Measurements from ENCODE around the gene NPB.

DNA sequence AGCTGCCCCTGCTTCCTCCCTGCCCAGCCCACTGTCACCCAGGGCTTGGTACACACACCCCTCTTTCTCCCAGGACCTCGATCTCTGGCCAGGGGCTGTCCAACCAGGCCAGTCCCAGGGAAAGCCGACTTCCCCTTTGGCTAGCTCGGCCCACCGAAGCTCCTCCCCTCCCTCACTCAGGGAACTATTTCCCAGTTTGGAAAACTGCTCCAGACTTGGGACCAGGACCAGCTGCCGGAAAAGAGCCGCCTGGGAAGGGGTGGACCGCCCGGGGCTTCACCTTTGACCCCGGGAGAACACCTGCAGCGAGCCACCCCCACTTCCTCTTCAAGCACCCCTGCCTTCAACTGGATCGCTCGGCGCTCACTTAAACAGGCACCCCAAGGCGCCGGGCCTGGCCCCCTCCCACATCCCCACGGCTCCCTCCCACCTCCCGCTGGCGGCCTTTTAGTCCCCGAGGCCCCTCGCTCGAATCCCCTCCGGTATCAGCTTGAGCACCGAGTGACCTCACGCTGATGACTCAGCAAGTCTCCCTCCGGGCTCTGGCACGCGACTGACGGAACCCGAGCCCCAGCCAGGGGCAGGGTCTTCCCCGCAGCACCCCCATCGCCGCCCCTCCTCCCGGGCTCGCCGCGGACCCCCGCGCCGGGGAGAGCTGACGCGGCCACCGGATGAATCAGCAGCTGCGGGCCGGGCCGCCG is 24.6 kb downstream of the NPB start:
- TF ChIP-seq, protein P1, sequence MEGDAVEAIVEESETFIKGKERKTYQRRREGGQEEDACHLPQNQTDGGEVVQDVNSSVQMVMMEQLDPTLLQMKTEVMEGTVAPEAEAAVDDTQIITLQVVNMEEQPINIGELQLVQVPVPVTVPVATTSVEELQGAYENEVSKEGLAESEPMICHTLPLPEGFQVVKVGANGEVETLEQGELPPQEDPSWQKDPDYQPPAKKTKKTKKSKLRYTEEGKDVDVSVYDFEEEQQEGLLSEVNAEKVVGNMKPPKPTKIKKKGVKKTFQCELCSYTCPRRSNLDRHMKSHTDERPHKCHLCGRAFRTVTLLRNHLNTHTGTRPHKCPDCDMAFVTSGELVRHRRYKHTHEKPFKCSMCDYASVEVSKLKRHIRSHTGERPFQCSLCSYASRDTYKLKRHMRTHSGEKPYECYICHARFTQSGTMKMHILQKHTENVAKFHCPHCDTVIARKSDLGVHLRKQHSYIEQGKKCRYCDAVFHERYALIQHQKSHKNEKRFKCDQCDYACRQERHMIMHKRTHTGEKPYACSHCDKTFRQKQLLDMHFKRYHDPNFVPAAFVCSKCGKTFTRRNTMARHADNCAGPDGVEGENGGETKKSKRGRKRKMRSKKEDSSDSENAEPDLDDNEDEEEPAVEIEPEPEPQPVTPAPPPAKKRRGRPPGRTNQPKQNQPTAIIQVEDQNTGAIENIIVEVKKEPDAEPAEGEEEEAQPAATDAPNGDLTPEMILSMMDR (IDR thresholded peaks at IDR 0.05; ENCODE audit: low read depth, low read length, missing input control), result no peak
- TF ChIP-seq, protein P2, sequence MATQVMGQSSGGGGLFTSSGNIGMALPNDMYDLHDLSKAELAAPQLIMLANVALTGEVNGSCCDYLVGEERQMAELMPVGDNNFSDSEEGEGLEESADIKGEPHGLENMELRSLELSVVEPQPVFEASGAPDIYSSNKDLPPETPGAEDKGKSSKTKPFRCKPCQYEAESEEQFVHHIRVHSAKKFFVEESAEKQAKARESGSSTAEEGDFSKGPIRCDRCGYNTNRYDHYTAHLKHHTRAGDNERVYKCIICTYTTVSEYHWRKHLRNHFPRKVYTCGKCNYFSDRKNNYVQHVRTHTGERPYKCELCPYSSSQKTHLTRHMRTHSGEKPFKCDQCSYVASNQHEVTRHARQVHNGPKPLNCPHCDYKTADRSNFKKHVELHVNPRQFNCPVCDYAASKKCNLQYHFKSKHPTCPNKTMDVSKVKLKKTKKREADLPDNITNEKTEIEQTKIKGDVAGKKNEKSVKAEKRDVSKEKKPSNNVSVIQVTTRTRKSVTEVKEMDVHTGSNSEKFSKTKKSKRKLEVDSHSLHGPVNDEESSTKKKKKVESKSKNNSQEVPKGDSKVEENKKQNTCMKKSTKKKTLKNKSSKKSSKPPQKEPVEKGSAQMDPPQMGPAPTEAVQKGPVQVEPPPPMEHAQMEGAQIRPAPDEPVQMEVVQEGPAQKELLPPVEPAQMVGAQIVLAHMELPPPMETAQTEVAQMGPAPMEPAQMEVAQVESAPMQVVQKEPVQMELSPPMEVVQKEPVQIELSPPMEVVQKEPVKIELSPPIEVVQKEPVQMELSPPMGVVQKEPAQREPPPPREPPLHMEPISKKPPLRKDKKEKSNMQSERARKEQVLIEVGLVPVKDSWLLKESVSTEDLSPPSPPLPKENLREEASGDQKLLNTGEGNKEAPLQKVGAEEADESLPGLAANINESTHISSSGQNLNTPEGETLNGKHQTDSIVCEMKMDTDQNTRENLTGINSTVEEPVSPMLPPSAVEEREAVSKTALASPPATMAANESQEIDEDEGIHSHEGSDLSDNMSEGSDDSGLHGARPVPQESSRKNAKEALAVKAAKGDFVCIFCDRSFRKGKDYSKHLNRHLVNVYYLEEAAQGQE (IDR thresholded peaks at IDR 0.05), result peak; percentile 93
- TF ChIP-seq, protein P3, sequence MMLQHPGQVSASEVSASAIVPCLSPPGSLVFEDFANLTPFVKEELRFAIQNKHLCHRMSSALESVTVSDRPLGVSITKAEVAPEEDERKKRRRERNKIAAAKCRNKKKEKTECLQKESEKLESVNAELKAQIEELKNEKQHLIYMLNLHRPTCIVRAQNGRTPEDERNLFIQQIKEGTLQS (IDR thresholded peaks at IDR 0.05), result no peak
- TF ChIP-seq RAD21 (IDR thresholded peaks at IDR 0.05), result peak in 1 of 2 donors; percentile 51
- no peak for TF ChIP-seq TAF1 (conservative IDR thresholded peaks at IDR 0.05)
- TF ChIP-seq EGR1 (IDR thresholded peaks at IDR 0.05; ENCODE audit: low read depth in 2 of 2), result peak; percentile 70 to 81
- TF ChIP-seq GABPA (IDR thresholded peaks at IDR 0.05 in 1 of 2, conservative IDR thresholded peaks at IDR 0.05 in 1 of 2), result peak in 1 of 2 donors; percentile 74
- no peak for TF ChIP-seq FOXA1 (IDR thresholded peaks at IDR 0.05)
- peak; percentile 94 for TF ChIP-seq NR2F2 (IDR thresholded peaks at IDR 0.05)
- TF ChIP-seq YY1 (IDR thresholded peaks at IDR 0.05), result peak; percentile 49
- TF ChIP-seq, protein P4, sequence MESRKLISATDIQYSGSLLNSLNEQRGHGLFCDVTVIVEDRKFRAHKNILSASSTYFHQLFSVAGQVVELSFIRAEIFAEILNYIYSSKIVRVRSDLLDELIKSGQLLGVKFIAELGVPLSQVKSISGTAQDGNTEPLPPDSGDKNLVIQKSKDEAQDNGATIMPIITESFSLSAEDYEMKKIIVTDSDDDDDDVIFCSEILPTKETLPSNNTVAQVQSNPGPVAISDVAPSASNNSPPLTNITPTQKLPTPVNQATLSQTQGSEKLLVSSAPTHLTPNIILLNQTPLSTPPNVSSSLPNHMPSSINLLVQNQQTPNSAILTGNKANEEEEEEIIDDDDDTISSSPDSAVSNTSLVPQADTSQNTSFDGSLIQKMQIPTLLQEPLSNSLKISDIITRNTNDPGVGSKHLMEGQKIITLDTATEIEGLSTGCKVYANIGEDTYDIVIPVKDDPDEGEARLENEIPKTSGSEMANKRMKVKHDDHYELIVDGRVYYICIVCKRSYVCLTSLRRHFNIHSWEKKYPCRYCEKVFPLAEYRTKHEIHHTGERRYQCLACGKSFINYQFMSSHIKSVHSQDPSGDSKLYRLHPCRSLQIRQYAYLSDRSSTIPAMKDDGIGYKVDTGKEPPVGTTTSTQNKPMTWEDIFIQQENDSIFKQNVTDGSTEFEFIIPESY (IDR thresholded peaks at IDR 0.05), result no peak
- TF ChIP-seq FOXA2 (IDR thresholded peaks at IDR 0.05), result no peak
- no peak for TF ChIP-seq JUND (IDR thresholded peaks at IDR 0.05)

Data from liver (tissue), 3 donors.